Breast epithelium (tissue), 3 donors: Measurements from ENCODE around the gene HYOU1.

Source experiments
- CTCF ChIP-seq, 3 donors: fragments of 450-650 bp; IDR thresholded peaks; one replicate each; pipeline ENCODE4 v1.5.1; 2016 to 2017; ENCODE audit warnings: antibody characterized with exemption in 3 of 3, mild to moderate bottlenecking in 3 of 3, moderate library complexity in 3 of 3
- POLR2AphosphoS5 ChIP-seq, 3 donors: sonication (generic); formaldehyde crosslinking; IDR thresholded peaks; one replicate each; pipeline ENCODE4 v1.6.1; 2017; ENCODE audit warnings: antibody characterized with exemption in 3 of 3

- TF ChIP-seq CTCF (IDR thresholded peaks at IDR 0.05) (no peak), POLR2AphosphoS5 (IDR thresholded peaks at IDR 0.05) (no peak)
Observed at GRCh38 chr11:119062779-119063178, 5.8 kb upstream of the HYOU1 start.
